ENCODE results near the gene HDAC9.

GRCh38 chr7:18890134-18890533, 394.6 kb downstream of the HDAC9 start:
- TF ChIP-seq POLR2A (IDR thresholded peaks at IDR 0.05; ENCODE audit: low read length) (no peak), GATA1 (IDR thresholded peaks at IDR 0.05; ENCODE audit: low read depth, low read length) (no peak)

Data from erythroblast (primary cell).